HG03045 (cell line): ENCODE results near the gene U2AF2.

Experiments used
- ATAC-seq: cut with Tn5 transposase; IDR thresholded peaks from one replicate; pipeline ENCODE4 v1.9.1; 2021; ENCODE audit warnings: mild to moderate bottlenecking, moderate library complexity; ENCODE audit not compliant: unreplicated experiment

The U2AF2 gene

GRCh38 chr19:55621205-55621672 is 33.6 kb upstream of the U2AF2 start:
- ATAC-seq, result no peak

GRCh38 chr19:55621673-55622231 is 33.1 kb upstream of the U2AF2 start:
- no peak for ATAC-seq

GRCh38 chr19:55622242-55622969 is 32.4 kb upstream of the U2AF2 start:
- ATAC-seq, result no peak

- no peak for ATAC-seq
Observed at GRCh38 chr19:55623130-55623529, 31.7 kb upstream of the U2AF2 start.

GRCh38 chr19:55623561-55623960 is 31.3 kb upstream of the U2AF2 start:
- ATAC-seq, result no peak

- no peak for ATAC-seq
Observed at GRCh38 chr19:55624109-55625003, 30.5 kb upstream of the U2AF2 start, which contains the start of gene ZNF784. TSS of gene ZNF784 (minus strand) at chr19:55624566. CDS start at chr19:55624561, 5 bp downstream.

GRCh38 chr19:55625004-55625326 is 29.9 kb upstream of the U2AF2 start:
- ATAC-seq, result no peak

- ATAC-seq, result no peak
Observed at GRCh38 chr19:55626350-55626749, 28.5 kb upstream of the U2AF2 start.

GRCh38 chr19:55632463-55632834 is 22.4 kb upstream of the U2AF2 start:
- no peak for ATAC-seq

- no peak for ATAC-seq
Observed at GRCh38 chr19:55633861-55634260, 21.0 kb upstream of the U2AF2 start.

GRCh38 chr19:55635334-55635717 is 19.5 kb upstream of the U2AF2 start:
- no peak for ATAC-seq

- ATAC-seq, result no peak
Observed at GRCh38 chr19:55635856-55636440, 18.9 kb upstream of the U2AF2 start.

- no peak for ATAC-seq
Observed at GRCh38 chr19:55636723-55637122, 18.1 kb upstream of the U2AF2 start.

GRCh38 chr19:55637534-55637933 is 17.3 kb upstream of the U2AF2 start:
- no peak for ATAC-seq

GRCh38 chr19:55638864-55639359 is 15.9 kb upstream of the U2AF2 start:
- ATAC-seq, result no peak

GRCh38 chr19:55640043-55640576 is 14.7 kb upstream of the U2AF2 start:
- ATAC-seq, result no peak

- ATAC-seq, result no peak
Observed at GRCh38 chr19:55640577-55641425, 14.0 kb upstream of the U2AF2 start, which contains the start of gene ZNF580. TSS of gene ZNF580 (plus strand) at chr19:55641002. CDS start at chr19:55642509, 1,507 bp downstream.

GRCh38 chr19:55641426-55642152 is 13.2 kb upstream of the U2AF2 start:
- no peak for ATAC-seq
